Neural cell (in vitro differentiated cells): Measurements from ENCODE around the gene HAUS3. TPM values are rescaled to one million over a fixed set of nuclear protein-coding genes. Genes with fewer than 3 reads are reported as not detected.
"Not testable (repeated sequence)": the region's sequence is repeated elsewhere in the genome, so short reads cannot be mapped to it uniquely, and the experiment has no call there.

Source experiments
- H2AFZ ChIP-seq: fragments of 200-600, 300-800 bp; sonication (generic), shearing (Covaris generic); 2 replicates; pipeline ENCODE4 v1.6.0; 2014; ENCODE audit warnings: low read depth, mild to moderate bottlenecking, antibody characterized with exemption, low read length, moderate library complexity
- H3F3A ChIP-seq: fragments of 200-600 bp; shearing (Covaris generic); 2 replicates; pipeline ENCODE4 v1.6.1; 2016; ENCODE audit warnings: mild to moderate bottlenecking, moderate library complexity, mixed read lengths, antibody characterized with exemption, low read length; ENCODE audit not compliant: insufficient read depth, poor library complexity, severe bottlenecking
- H3K27ac ChIP-seq: fragments of 200-600, 300-800 bp; sonication (generic), shearing (Covaris generic); 2 replicates; pipeline ENCODE4 v1.5.1; 2014; ENCODE audit warnings: mild to moderate bottlenecking, low read length, moderate library complexity
- H3K27me3 ChIP-seq: fragments of 300-800, 200-600 bp; sonication (generic), shearing (Covaris generic); 2 replicates; pipeline ENCODE4 v1.6.0; 2014; ENCODE audit warnings: mild to moderate bottlenecking, low read depth, low read length, moderate library complexity; ENCODE audit not compliant: insufficient read depth
- H3K36me3 ChIP-seq: fragments of 300-800, 200-600 bp; sonication (generic), shearing (Covaris generic); 2 replicates; pipeline ENCODE4 v1.5.1; 2014; ENCODE audit warnings: mild to moderate bottlenecking, antibody characterized with exemption, low read length, moderate library complexity; ENCODE audit not compliant: insufficient read depth
- H3K4me2 ChIP-seq: fragments of 300-800, 200-600 bp; sonication (generic), shearing (Covaris generic); 2 replicates; pipeline ENCODE4 v1.6.0; 2014; ENCODE audit warnings: mild to moderate bottlenecking, low read length
- H3K4me3 ChIP-seq: fragments of 300-800, 200-600 bp; sonication (generic), shearing (Covaris generic); 2 replicates; pipeline ENCODE4 v1.5.1; 2014; ENCODE audit warnings: mild to moderate bottlenecking, low read length, moderate library complexity
- H3K79me2 ChIP-seq: fragments of 200-600 bp; shearing (Covaris generic); replicated peaks from 2 replicates; pipeline ENCODE4 v1.6.0; 2014; ENCODE audit warnings: mild to moderate bottlenecking, low read length, moderate library complexity; ENCODE audit not compliant: insufficient read depth
- H3K9ac ChIP-seq: fragments of 300-800, 200-600 bp; sonication (generic), shearing (Covaris generic); 2 replicates; pipeline ENCODE4 v1.6.1; 2016; ENCODE audit warnings: mild to moderate bottlenecking, low read length, mixed read lengths
- H3K9me2 ChIP-seq: fragments of 200-600 bp; shearing (Covaris generic); 2 replicates; pipeline ENCODE4 v1.6.1; 2016; ENCODE audit warnings: mild to moderate bottlenecking, low read length, mixed read lengths; ENCODE audit not compliant: insufficient read depth
- H3K9me3 ChIP-seq: fragments of 200-600, 300-800 bp; sonication (generic), shearing (Covaris generic); 2 replicates; pipeline ENCODE4 v1.6.1; 2016; ENCODE audit warnings: mild to moderate bottlenecking, mixed run types, low read length, moderate library complexity, mixed read lengths
- H4K20me1 ChIP-seq: fragments of 200-600 bp; shearing (Covaris generic); 2 replicates; pipeline ENCODE4 v1.6.1; 2016; ENCODE audit warnings: mild to moderate bottlenecking, mixed run types; ENCODE audit not compliant: insufficient read depth
- EP300 ChIP-seq: fragments of 450-650 bp; conservative IDR thresholded peaks from 2 replicates; pipeline ENCODE4 v1.6.1; 2014; ENCODE audit warnings: antibody characterized with exemption, mild to moderate bottlenecking, moderate library complexity; ENCODE audit not compliant: poor library complexity, severe bottlenecking
- EZH2 ChIP-seq: fragments of 200-600, 300-800 bp; shearing (Covaris generic), sonication (generic); IDR thresholded peaks from 2 replicates; pipeline ENCODE4 v1.6.1; 2014; ENCODE audit warnings: antibody characterized with exemption, low read length, borderline replicate concordance, mild to moderate bottlenecking; ENCODE audit not compliant: insufficient read depth, poor library complexity, severe bottlenecking
- MXI1 ChIP-seq: fragments of 450-650 bp; conservative IDR thresholded peaks from 2 replicates; pipeline ENCODE4 v1.6.1; 2014; ENCODE audit warnings: antibody characterized with exemption, mild to moderate bottlenecking; ENCODE audit not compliant: poor library complexity, severe bottlenecking
- POLR2AphosphoS5 ChIP-seq: IDR thresholded peaks from 2 replicates; pipeline ENCODE4 v1.6.1; 2012
- RAD21 ChIP-seq: fragments of 450-650 bp; conservative IDR thresholded peaks from 2 replicates; pipeline ENCODE4 v1.6.1; 2014; ENCODE audit warnings: antibody characterized with exemption, mild to moderate bottlenecking, moderate library complexity
- SMC3 ChIP-seq: fragments of 450-650 bp; conservative IDR thresholded peaks from 2 replicates; pipeline ENCODE4 v1.6.1; 2014; ENCODE audit warnings: antibody characterized with exemption, mild to moderate bottlenecking, moderate library complexity; ENCODE audit not compliant: poor library complexity
- TAF1 ChIP-seq: IDR thresholded peaks from 2 replicates; pipeline ENCODE4 v1.6.1; 2012; ENCODE audit warnings: low read depth
- polyA plus RNA-seq: library from polyadenylated mRNA; depleted of rRNA; stranded (reverse); fragments of >200 nt; gene quantifications from 2 replicates; pipeline ENCODE4 v1.2.3, GENCODE V29; 2014
- TF ChIP-seq, protein P1 (sequence below): fragments of 450-650 bp; IDR thresholded peaks from 2 replicates; pipeline ENCODE4 v1.5.1; 2014; ENCODE audit warnings: antibody characterized with exemption, mild to moderate bottlenecking, moderate library complexity; ENCODE audit not compliant: poor library complexity, severe bottlenecking
- TF ChIP-seq, protein P2 (sequence below): IDR thresholded peaks from 2 replicates; pipeline ENCODE4 v1.6.1; 2012; ENCODE audit warnings: borderline replicate concordance

The HAUS3 gene
- polyA plus RNA-seq, 1 donor from 2014 or later = 34.2 TPM

DNA sequence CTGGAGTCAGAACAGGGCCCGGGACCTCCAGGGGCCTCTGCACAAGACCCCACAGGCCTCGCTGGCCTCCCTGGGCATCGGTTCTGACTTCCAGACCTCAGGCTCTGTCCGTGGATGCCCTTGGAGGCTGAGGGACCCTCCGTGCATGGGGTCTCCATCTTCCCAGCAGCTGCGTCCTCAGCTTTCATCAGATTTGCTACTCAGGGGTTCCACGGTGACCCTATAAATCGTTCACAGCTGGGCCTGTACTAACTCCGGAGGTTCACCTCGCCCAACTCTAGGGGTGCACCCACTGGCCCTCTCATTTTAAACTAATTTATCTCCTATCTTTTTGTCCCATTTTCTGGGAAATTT, 33.1 kb upstream of the HAUS3 start:
- not testable (repeated sequence) for H4K20me1 ChIP-seq, H2AFZ ChIP-seq, H3K27ac ChIP-seq, H3K36me3 ChIP-seq, H3K27me3 ChIP-seq, H3K79me2 ChIP-seq, H3K9me3 ChIP-seq, H3K9ac ChIP-seq, H3K9me2 ChIP-seq, H3F3A ChIP-seq, H3K4me2 ChIP-seq, H3K4me3 ChIP-seq

DNA sequence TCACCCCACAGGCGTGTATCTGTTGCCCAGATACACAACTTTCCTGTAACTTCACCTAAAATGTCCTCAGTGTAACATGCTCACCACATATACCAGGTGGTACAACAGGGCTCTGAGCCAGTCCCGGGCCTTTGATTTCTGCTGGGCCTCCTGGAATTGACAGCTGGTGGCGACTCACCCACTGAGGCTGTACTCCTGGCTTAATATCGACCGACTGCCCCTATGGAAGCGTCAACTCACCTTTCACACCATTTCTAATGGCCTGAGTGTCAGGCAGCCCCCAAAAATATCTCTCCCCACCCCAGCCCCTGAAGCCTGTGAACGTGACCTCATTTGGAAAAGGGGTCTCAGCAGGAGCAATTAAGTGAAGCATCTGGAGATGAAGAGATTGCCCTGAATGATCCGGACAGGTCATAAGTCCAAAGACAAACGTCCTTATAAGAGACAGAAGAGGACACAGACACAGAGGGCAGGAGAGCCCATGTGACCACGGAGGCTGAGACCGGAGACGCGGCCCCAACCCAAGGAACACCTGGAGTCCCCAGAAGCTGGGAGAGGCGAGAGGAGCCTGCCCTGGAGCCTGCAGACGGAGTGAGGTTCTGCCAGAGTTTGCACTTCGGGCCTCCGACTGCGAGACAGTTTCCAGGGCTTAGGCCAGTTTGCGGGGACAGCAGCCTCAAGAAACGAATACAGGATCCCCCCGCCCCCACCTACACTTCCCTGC, 32.6 kb upstream of the HAUS3 start:
- no peaks in the 10 kb centered on the region for H3F3A ChIP-seq
- no peaks in the 10 kb centered on the region for H3K36me3 ChIP-seq
- H3K9me2 ChIP-seq = no peaks in the 10 kb centered on the region
- no peak overlapping the region for H2AFZ ChIP-seq
- H3K4me2 ChIP-seq = no peak overlapping the region
- no peak overlapping the region for H3K9ac ChIP-seq
- no peak overlapping the region for H3K4me3 ChIP-seq
- H3K27ac ChIP-seq = no peak overlapping the region
- no peaks in the 10 kb centered on the region for H3K9me3 ChIP-seq
- H3K27me3 ChIP-seq = no peaks in the 10 kb centered on the region
- H3K79me2 ChIP-seq = no peaks in the 10 kb centered on the region
- TF ChIP-seq MXI1 (no peak), RAD21 (no peak), EZH2 (no peak), EP300 (no peak), SMC3 (no peak), POLR2AphosphoS5 (no peak), TAF1 (no peak)
- TF ChIP-seq, protein P1, sequence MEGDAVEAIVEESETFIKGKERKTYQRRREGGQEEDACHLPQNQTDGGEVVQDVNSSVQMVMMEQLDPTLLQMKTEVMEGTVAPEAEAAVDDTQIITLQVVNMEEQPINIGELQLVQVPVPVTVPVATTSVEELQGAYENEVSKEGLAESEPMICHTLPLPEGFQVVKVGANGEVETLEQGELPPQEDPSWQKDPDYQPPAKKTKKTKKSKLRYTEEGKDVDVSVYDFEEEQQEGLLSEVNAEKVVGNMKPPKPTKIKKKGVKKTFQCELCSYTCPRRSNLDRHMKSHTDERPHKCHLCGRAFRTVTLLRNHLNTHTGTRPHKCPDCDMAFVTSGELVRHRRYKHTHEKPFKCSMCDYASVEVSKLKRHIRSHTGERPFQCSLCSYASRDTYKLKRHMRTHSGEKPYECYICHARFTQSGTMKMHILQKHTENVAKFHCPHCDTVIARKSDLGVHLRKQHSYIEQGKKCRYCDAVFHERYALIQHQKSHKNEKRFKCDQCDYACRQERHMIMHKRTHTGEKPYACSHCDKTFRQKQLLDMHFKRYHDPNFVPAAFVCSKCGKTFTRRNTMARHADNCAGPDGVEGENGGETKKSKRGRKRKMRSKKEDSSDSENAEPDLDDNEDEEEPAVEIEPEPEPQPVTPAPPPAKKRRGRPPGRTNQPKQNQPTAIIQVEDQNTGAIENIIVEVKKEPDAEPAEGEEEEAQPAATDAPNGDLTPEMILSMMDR = no peak
- TF ChIP-seq, protein P2, sequence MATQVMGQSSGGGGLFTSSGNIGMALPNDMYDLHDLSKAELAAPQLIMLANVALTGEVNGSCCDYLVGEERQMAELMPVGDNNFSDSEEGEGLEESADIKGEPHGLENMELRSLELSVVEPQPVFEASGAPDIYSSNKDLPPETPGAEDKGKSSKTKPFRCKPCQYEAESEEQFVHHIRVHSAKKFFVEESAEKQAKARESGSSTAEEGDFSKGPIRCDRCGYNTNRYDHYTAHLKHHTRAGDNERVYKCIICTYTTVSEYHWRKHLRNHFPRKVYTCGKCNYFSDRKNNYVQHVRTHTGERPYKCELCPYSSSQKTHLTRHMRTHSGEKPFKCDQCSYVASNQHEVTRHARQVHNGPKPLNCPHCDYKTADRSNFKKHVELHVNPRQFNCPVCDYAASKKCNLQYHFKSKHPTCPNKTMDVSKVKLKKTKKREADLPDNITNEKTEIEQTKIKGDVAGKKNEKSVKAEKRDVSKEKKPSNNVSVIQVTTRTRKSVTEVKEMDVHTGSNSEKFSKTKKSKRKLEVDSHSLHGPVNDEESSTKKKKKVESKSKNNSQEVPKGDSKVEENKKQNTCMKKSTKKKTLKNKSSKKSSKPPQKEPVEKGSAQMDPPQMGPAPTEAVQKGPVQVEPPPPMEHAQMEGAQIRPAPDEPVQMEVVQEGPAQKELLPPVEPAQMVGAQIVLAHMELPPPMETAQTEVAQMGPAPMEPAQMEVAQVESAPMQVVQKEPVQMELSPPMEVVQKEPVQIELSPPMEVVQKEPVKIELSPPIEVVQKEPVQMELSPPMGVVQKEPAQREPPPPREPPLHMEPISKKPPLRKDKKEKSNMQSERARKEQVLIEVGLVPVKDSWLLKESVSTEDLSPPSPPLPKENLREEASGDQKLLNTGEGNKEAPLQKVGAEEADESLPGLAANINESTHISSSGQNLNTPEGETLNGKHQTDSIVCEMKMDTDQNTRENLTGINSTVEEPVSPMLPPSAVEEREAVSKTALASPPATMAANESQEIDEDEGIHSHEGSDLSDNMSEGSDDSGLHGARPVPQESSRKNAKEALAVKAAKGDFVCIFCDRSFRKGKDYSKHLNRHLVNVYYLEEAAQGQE = no peak
- no peaks in the 10 kb centered on the region for H4K20me1 ChIP-seq
